B cell (primary cell): ENCODE data around the gene THAP11. TPM values are rescaled to one million over a fixed set of nuclear protein-coding genes. Genes with fewer than 3 reads are reported as not detected.

Source experiments
- ATAC-seq: fragments of 200-7000 bp; cut with Tn5 transposase; one replicate; pipeline ENCODE4 v1.10.0; 2021; ENCODE audit warnings: low read depth, mild to moderate bottlenecking, moderate number of reproducible peaks, moderate library complexity
- CTCF ChIA-PET: fragments of 350-600 bp; sonication (Branson Sonifier 250); formaldehyde crosslinking; loops from one replicate; lab custom pipeline; 2021; ENCODE audit warnings: antibody characterized with exemption, inconsistent platforms; lab: Charles Lee
- POLR2A ChIA-PET: fragments of 350-600 bp; sonication (Branson Sonifier 250); formaldehyde crosslinking; loops from one replicate; lab custom pipeline; 2021; ENCODE audit warnings: antibody characterized with exemption; lab: Charles Lee
- DNase-seq: peaks from one replicate; pipeline ENCODE4 v3.0.0; 2013
- H2AFZ ChIP-seq: 2 replicates; pipeline ENCODE4 v1.6.1; 2012; ENCODE audit warnings: mild to moderate bottlenecking, low read depth, low read length; ENCODE audit not compliant: insufficient read depth, poor library complexity, severe bottlenecking
- H3K27ac ChIP-seq, 2 donors: 1 replicate in 1 of 2; 2 replicates in 1 of 2; pipeline ENCODE4 v1.5.1; 2012 to 2013; ENCODE audit warnings: low read length in 2 of 2, mild to moderate bottlenecking in 2 of 2, moderate library complexity in 1 of 2
- H3K27me3 ChIP-seq, 4 experiments: fragments of 200-600 bp in 1 of 4; sonication (generic) in 1 of 4; replicated peaks in 1 of 4; 1 replicate in 2 of 4; 2 replicates in 2 of 4; pipeline versions ENCODE4 v1.6.1 to v1.7.0; 2013 to 2016; ENCODE audit warnings: low read length in 3 of 4, mild to moderate bottlenecking in 2 of 4, mixed read lengths in 1 of 4, moderate library complexity in 1 of 4; ENCODE audit not compliant: insufficient read depth in 4 of 4, control insufficient read depth in 3 of 4; ENCODE audit errors: control extremely low read depth in 1 of 4
- H3K36me3 ChIP-seq, 2 experiments: replicated peaks in 1 of 2; 1 replicate in 1 of 2; 2 replicates in 1 of 2; pipeline versions ENCODE4 v1.6.1 to v1.7.1; 2013; ENCODE audit warnings: low read length in 1 of 2; ENCODE audit not compliant: insufficient read depth in 2 of 2, control insufficient read depth in 1 of 2; ENCODE audit errors: control extremely low read depth in 1 of 2, extremely low read depth in 1 of 2
- H3K4me1 ChIP-seq, 2 donors: fragments of 200-600 bp in 1 of 2; sonication (generic) in 1 of 2; 1 replicate in 1 of 2; 2 replicates in 1 of 2; pipeline versions ENCODE4 v1.5.1 to v1.6.1; 2013 to 2017; ENCODE audit warnings: low read length in 2 of 2; ENCODE audit not compliant: control insufficient read depth in 2 of 2, insufficient read depth in 2 of 2
- H3K4me2 ChIP-seq: replicated peaks from 2 replicates; pipeline ENCODE3; 2012; ENCODE audit warnings: mild to moderate bottlenecking, low read depth, low read length; ENCODE audit not compliant: poor library complexity, severe bottlenecking
- H3K4me3 ChIP-seq, 5 experiments: fragments of 200-600 bp in 1 of 5; sonication (generic) in 1 of 5; 1 replicate in 3 of 5; 2 replicates in 2 of 5; pipeline versions ENCODE4 v1.5.1 to v1.7.0; 2011 to 2016; ENCODE audit warnings: low read length in 4 of 5, mild to moderate bottlenecking in 4 of 5, low read depth in 2 of 5, control low read depth in 1 of 5, moderate library complexity in 1 of 5; ENCODE audit not compliant: insufficient read depth in 1 of 5; ENCODE audit errors: control extremely low read depth in 1 of 5, extremely low read depth in 1 of 5
- H3K79me2 ChIP-seq: fragments of 200-600 bp; sonication (generic); one replicate; pipeline ENCODE4 v1.6.0; 2016; ENCODE audit warnings: low read length; ENCODE audit not compliant: control insufficient read depth, insufficient read depth
- H3K9ac ChIP-seq: fragments of 200-600 bp; sonication (generic); 2 replicates; pipeline ENCODE4 v1.6.1; 2017; ENCODE audit warnings: mild to moderate bottlenecking, low read length, moderate library complexity
- H3K9me3 ChIP-seq, 3 donors: one replicate each; pipeline versions ENCODE4 v1.6.1 to v1.7.1; 2013; ENCODE audit warnings: low read length in 2 of 3; ENCODE audit not compliant: control insufficient read depth in 2 of 3, insufficient read depth in 1 of 3; ENCODE audit errors: control extremely low read depth in 1 of 3
- H4K20me1 ChIP-seq: 2 replicates; pipeline ENCODE4 v1.6.0; 2012; ENCODE audit warnings: mild to moderate bottlenecking, low read length; ENCODE audit not compliant: insufficient read depth, control insufficient read depth, poor library complexity, severe bottlenecking
- H3K27ac Mint-ChIP-seq: one replicate; pipeline ENCODE4 v1.8.0; 2021; ENCODE audit warnings: mixed read lengths
- H3K27me3 Mint-ChIP-seq: one replicate; pipeline ENCODE4 v1.8.0; 2021; ENCODE audit warnings: mixed read lengths
- H3K4me1 Mint-ChIP-seq: one replicate; pipeline ENCODE4 v1.8.0; 2021; ENCODE audit warnings: mixed read lengths
- H3K4me3 Mint-ChIP-seq: one replicate; pipeline ENCODE4 v1.8.0; 2021; ENCODE audit warnings: mixed read lengths
- H3K9me3 Mint-ChIP-seq: one replicate; pipeline ENCODE4 v1.8.0; 2022; ENCODE audit warnings: mixed read lengths; ENCODE audit not compliant: insufficient read depth
- CTCF ChIP-seq: fragments of 200-600 bp; IDR thresholded peaks from one replicate; pipeline ENCODE4 v1.8.0; 2022; ENCODE audit warnings: antibody characterized with exemption, mild to moderate bottlenecking
- EZH2 ChIP-seq: IDR thresholded peaks from 2 replicates; pipeline ENCODE4 v1.6.1; 2012; ENCODE audit warnings: borderline replicate concordance, low read depth, mild to moderate bottlenecking, moderate library complexity, low read length; ENCODE audit not compliant: insufficient read depth, poor library complexity, severe bottlenecking
- WGBS: methylation state at CpG from one replicate; pipeline ENCODE4 v1.1.5; 2013; ENCODE audit warnings: missing lambda C conversion rate; ENCODE audit not compliant: insufficient coverage; 5-methylcytosine and 5-hydroxymethylcytosine counted together
- intact Hi-C: fragments of 100-400 bp; cut with micrococcal nuclease; formaldehyde crosslinking; loops from one replicate; pipeline ENCODE4 v1.10.0; 2022
- polyA plus RNA-seq: library from polyadenylated mRNA; depleted of rRNA; stranded (reverse); fragments of >200 nt; gene quantifications from 2 replicates; pipeline ENCODE4 v1.2.3, GENCODE V29; 2012
- total RNA-seq, 2 donors: library from RNA; stranded (reverse); fragments of 120-200 nt in 1 of 2; gene quantifications; 1 replicate in 1 of 2; 2 replicates in 1 of 2; pipeline versions ENCODE4 v1.2.3 to v1.2.4, GENCODE V29; 2013 to 2022

The THAP11 gene
- total and polyA plus RNA-seq, 2 donors (not counting 1 experiment from before 2014, with no cell fraction given): 24.4 to 42.7 TPM

GRCh38 chr16:67879462-67879861 is 37.3 kb downstream of the THAP11 start:
- intact Hi-C loops: no loop called here
- CTCF ChIA-PET: interaction anchor here (0.6 to 1.2 kb wide), 2 partner anchors 63 to 186 kb away, joined by 3 read pairs; no protein-coding TSS in a partner anchor
- H3K9ac ChIP-seq: no peak overlapping the region
- no peak overlapping the region for H3K27ac ChIP-seq
- POLR2A ChIA-PET: no interaction called here
- H3K9me3 ChIP-seq: no peaks in the 10 kb centered on the region
- H3K27me3 ChIP-seq: no peaks in the 10 kb centered on the region
- H4K20me1 ChIP-seq: peaks cover 21% of the 10 kb centered on the region
- no peak overlapping the region for H3K4me2 ChIP-seq
- Mint-ChIP-seq H3K9me3 (no peaks in the 10 kb centered on the region), H3K27ac (no peak overlapping the region), H3K4me1 (peaks cover 13% of the 10 kb centered on the region), H3K27me3 (no peaks in the 10 kb centered on the region), H3K4me3 (no peak overlapping the region)
- DNase-seq (no peak), ATAC-seq (no peak)
- no peak overlapping the region for H2AFZ ChIP-seq
- 96% methylated on average over 10 of the region's 12 CpGs for WGBS
- H3K79me2 ChIP-seq: peaks cover 27% of the 10 kb centered on the region
- peaks cover 0 to 81% of the 10 kb centered on the region in 2 experiments for H3K36me3 ChIP-seq
- peaks cover 3 to 6% of the 10 kb centered on the region in 2 donors for H3K4me1 ChIP-seq
- H3K4me3 ChIP-seq: no peak overlapping the region
- TF ChIP-seq CTCF (no peak), EZH2 (no peak)

GRCh38 chr16:67879936-67880335 is 37.8 kb downstream of the THAP11 start:
- H3K27ac ChIP-seq: no peak overlapping the region
- POLR2A ChIA-PET: no interaction called here
- ATAC-seq (no peak), DNase-seq (no peak)
- peaks cover 10% of the 10 kb centered on the region for H3K4me1 Mint-ChIP-seq
- intact Hi-C loops: no loop called here
- no peaks in the 10 kb centered on the region for H3K9me3 ChIP-seq
- 81% methylated on average over 5 of the region's 5 CpGs for WGBS
- H4K20me1 ChIP-seq: peaks cover 18% of the 10 kb centered on the region
- no peak overlapping the region for H3K27ac Mint-ChIP-seq
- CTCF ChIA-PET: interaction anchor here (0.6 to 1.2 kb wide), 3 partner anchors 10 to 185 kb away, joined by 3 to 4 read pairs (median 3); no protein-coding TSS in a partner anchor
- no peaks in the 10 kb centered on the region for H3K27me3 Mint-ChIP-seq
- H3K4me1 ChIP-seq: peaks cover 0 to 5% of the 10 kb centered on the region in 2 donors
- no peak overlapping the region for H3K4me2 ChIP-seq
- peaks cover 0 to 83% of the 10 kb centered on the region in 2 experiments for H3K36me3 ChIP-seq
- no peaks in the 10 kb centered on the region for H3K9me3 Mint-ChIP-seq
- no peak overlapping the region for H3K9ac ChIP-seq
- peaks cover 22% of the 10 kb centered on the region for H3K79me2 ChIP-seq
- no peaks in the 10 kb centered on the region for H3K27me3 ChIP-seq
- no peak overlapping the region for H2AFZ ChIP-seq
- no peak overlapping the region for H3K4me3 ChIP-seq
- TF ChIP-seq EZH2 (no peak), CTCF (no peak)
- no peak overlapping the region for H3K4me3 Mint-ChIP-seq
